KMS-11 (cell line): ENCODE data around the gene ADGRF3.
"Not testable (repeated sequence)": the region's sequence is repeated elsewhere in the genome, so short reads cannot be mapped to it uniquely, and the experiment has no call there.

Source experiments
- H2AFZ ChIP-seq: fragments of 200-600 bp; sonication (generic); 2 replicates; pipeline ENCODE4 v1.6.1; 2016; ENCODE audit warnings: antibody characterized with exemption, mixed run types, low read depth
- H3K27ac ChIP-seq: fragments of 200-600 bp; sonication (generic); 2 replicates; pipeline ENCODE4 v1.6.1; 2016; ENCODE audit warnings: mild to moderate bottlenecking, mixed run types
- H3K27me3 ChIP-seq: fragments of 200-600 bp; sonication (generic); 2 replicates; pipeline ENCODE4 v1.6.1; 2017; ENCODE audit warnings: mild to moderate bottlenecking, low read depth, mixed run types, moderate library complexity; ENCODE audit not compliant: insufficient read depth
- H3K36me3 ChIP-seq: fragments of 200-600 bp; sonication (generic); 2 replicates; pipeline ENCODE4 v1.6.1; 2017; ENCODE audit warnings: mild to moderate bottlenecking, mixed run types; ENCODE audit not compliant: insufficient read depth
- H3K4me1 ChIP-seq: fragments of 200-600 bp; sonication (generic); 2 replicates; pipeline ENCODE4 v1.6.1; 2016; ENCODE audit warnings: mild to moderate bottlenecking, low read depth, mixed run types; ENCODE audit not compliant: poor library complexity, severe bottlenecking
- H3K4me2 ChIP-seq: fragments of 200-600 bp; sonication (generic); 2 replicates; pipeline ENCODE4 v1.7.0; 2016; ENCODE audit warnings: mild to moderate bottlenecking, mixed run types
- H3K4me3 ChIP-seq: fragments of 200-600 bp; sonication (generic); IDR thresholded peaks from 2 replicates; pipeline ENCODE4 v1.6.1; 2017; ENCODE audit warnings: low read depth, low read length, mixed read lengths; ENCODE audit not compliant: insufficient read depth
- H3K79me2 ChIP-seq: fragments of 200-600 bp; sonication (generic); 2 replicates; pipeline ENCODE4 v1.6.1; 2016; ENCODE audit warnings: low read depth, mixed run types; ENCODE audit not compliant: insufficient read depth
- H3K9ac ChIP-seq: fragments of 200-600 bp; sonication (generic); 2 replicates; pipeline ENCODE4 v1.6.1; 2016; ENCODE audit warnings: mild to moderate bottlenecking, mixed run types
- H4K20me1 ChIP-seq: fragments of 200-600 bp; sonication (generic); 2 replicates; pipeline ENCODE4 v1.6.1; 2016; ENCODE audit warnings: mild to moderate bottlenecking, mixed run types; ENCODE audit not compliant: insufficient read depth
- CTCF ChIP-seq: fragments of 200-600 bp; sonication (generic); conservative IDR thresholded peaks from 2 replicates; pipeline ENCODE4 v1.6.1; 2017; ENCODE audit warnings: low read depth, mild to moderate bottlenecking, antibody characterized with exemption, low read length, moderate library complexity, mixed read lengths

ADGRF3 gene

DNA sequence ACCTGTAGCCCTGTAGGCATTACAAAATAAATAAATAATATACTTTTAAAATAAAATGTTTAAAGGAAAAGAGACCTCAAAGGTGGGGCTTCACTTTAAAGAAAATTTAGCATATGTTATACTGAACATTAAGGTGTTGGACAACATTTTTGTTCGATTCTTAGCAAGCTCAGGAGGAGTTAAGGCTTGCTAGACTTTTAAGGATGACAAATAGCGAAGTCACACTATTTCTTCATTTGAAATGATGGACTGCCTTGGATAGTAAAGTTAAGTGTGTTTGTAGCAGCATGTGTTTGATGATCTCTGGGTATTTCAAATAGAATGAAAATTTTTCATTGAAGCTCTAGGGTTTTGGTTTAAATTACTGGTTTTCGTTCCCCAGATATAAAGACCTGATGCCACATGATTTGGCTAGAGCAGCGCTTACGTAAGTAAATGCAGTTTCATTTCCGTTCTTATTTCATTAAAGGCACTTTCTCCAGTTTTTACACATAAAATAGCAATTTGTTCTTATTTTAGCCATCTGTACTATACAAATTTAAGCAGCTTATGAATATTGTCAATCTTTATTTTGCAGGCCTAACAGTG lies 76.9 kb downstream of the ADGRF3 start:
- H3K4me2 ChIP-seq: no peak overlapping the region
- no peaks in the 10 kb centered on the region for H3K79me2 ChIP-seq
- no peak overlapping the region for H3K9ac ChIP-seq
- no peak overlapping the region for H2AFZ ChIP-seq
- no peaks in the 10 kb centered on the region for H3K4me1 ChIP-seq
- no peaks in the 10 kb centered on the region for H3K36me3 ChIP-seq
- H3K27ac ChIP-seq: no peak overlapping the region
- no peaks in the 10 kb centered on the region for H4K20me1 ChIP-seq
- TF ChIP-seq CTCF: no peak
- H3K4me3 ChIP-seq: no peak overlapping the region
- H3K27me3 ChIP-seq: no peaks in the 10 kb centered on the region

GRCh38 chr2:26268670-26269385 lies 77.8 kb downstream of the ADGRF3 start:
- H4K20me1 ChIP-seq, H3K27ac ChIP-seq, H3K4me1 ChIP-seq, H3K4me3 ChIP-seq, H3K9ac ChIP-seq, H2AFZ ChIP-seq, H3K27me3 ChIP-seq, H3K4me2 ChIP-seq, H3K36me3 ChIP-seq, H3K79me2 ChIP-seq: not testable (repeated sequence)

- no peaks in the 10 kb centered on the region for H3K36me3 ChIP-seq
- H3K27ac ChIP-seq: no peak overlapping the region
- H3K4me1 ChIP-seq: no peaks in the 10 kb centered on the region
- H2AFZ ChIP-seq: no peak overlapping the region
- TF ChIP-seq CTCF: no peak
- H3K4me2 ChIP-seq: no peak overlapping the region
- no peak overlapping the region for H3K9ac ChIP-seq
- H3K79me2 ChIP-seq: no peaks in the 10 kb centered on the region
- no peaks in the 10 kb centered on the region for H4K20me1 ChIP-seq
- no peak overlapping the region for H3K4me3 ChIP-seq
- no peaks in the 10 kb centered on the region for H3K27me3 ChIP-seq
Observed at GRCh38 chr2:26268213-26268612, 78.4 kb downstream of the ADGRF3 start.

- not testable (repeated sequence) for H3K9ac ChIP-seq, H3K27me3 ChIP-seq, H4K20me1 ChIP-seq, H3K27ac ChIP-seq, H3K4me3 ChIP-seq, H2AFZ ChIP-seq, H3K4me2 ChIP-seq, H3K36me3 ChIP-seq, H3K79me2 ChIP-seq, H3K4me1 ChIP-seq
Observed at GRCh38 chr2:26258836-26259235, 87.8 kb downstream of the ADGRF3 start.
